NT2/D1 (cell line): ENCODE data around the gene PLS3.

Experiments used
- DNase-seq: peaks from one replicate; pipeline ENCODE4 v3.0.0-alpha.2; 2011; ENCODE audit warnings: low read depth, low spot score
- H3K27me3 ChIP-seq: 2 replicates; pipeline ENCODE4 v1.6.0; 2011; ENCODE audit warnings: mild to moderate bottlenecking; ENCODE audit not compliant: insufficient read length, insufficient read depth
- H3K36me3 ChIP-seq: 2 replicates; pipeline ENCODE4 v1.6.1; 2011; ENCODE audit warnings: mild to moderate bottlenecking, low read length, mixed read lengths; ENCODE audit not compliant: insufficient read depth, insufficient read length
- H3K4me1 ChIP-seq: 2 replicates; pipeline ENCODE4 v1.5.1; 2011; ENCODE audit not compliant: insufficient read depth, insufficient read length
- H3K4me3 ChIP-seq: 2 replicates; pipeline ENCODE4 v1.5.1; 2011; ENCODE audit warnings: low read depth; ENCODE audit not compliant: insufficient read length
- H3K9ac ChIP-seq: 2 replicates; pipeline ENCODE4 v1.6.0; 2011; ENCODE audit warnings: low read depth; ENCODE audit not compliant: insufficient read length
- H3K9me3 ChIP-seq: 2 replicates; pipeline ENCODE4 v1.5.1; 2011; ENCODE audit warnings: mild to moderate bottlenecking, low read length; ENCODE audit not compliant: insufficient read depth
- SUZ12 ChIP-seq: IDR thresholded peaks from 2 replicates; pipeline ENCODE4 v1.6.1; 2011; ENCODE audit not compliant: insufficient read length, insufficient read depth; ENCODE audit errors: extremely low read depth
- YY1 ChIP-seq: IDR thresholded peaks from 2 replicates; pipeline ENCODE4 v1.6.1; 2011; ENCODE audit not compliant: insufficient read length, insufficient read depth
- ZNF274 ChIP-seq: IDR thresholded peaks from 2 replicates; pipeline ENCODE4 v1.6.1; 2011; ENCODE audit warnings: mild to moderate bottlenecking, low read depth, low read length

The PLS3 gene

GRCh38 chrX:115694028-115694427 lies 133.1 kb downstream of the PLS3 start:
- TF ChIP-seq YY1 (no peak), ZNF274 (no peak), SUZ12 (no peak)
- H3K9me3 ChIP-seq = no peaks in the 10 kb centered on the region
- no peaks in the 10 kb centered on the region for H3K27me3 ChIP-seq
- H3K36me3 ChIP-seq = no peaks in the 10 kb centered on the region
- H3K4me3 ChIP-seq = no peak overlapping the region
- H3K4me1 ChIP-seq = peaks cover 2% of the 10 kb centered on the region
- DNase-seq = no peak
- no peak overlapping the region for H3K9ac ChIP-seq

- H3K9ac ChIP-seq = no peak overlapping the region
Measured at GRCh38 chrX:115696039-115696438, 135.1 kb downstream of the PLS3 start.

DNA sequence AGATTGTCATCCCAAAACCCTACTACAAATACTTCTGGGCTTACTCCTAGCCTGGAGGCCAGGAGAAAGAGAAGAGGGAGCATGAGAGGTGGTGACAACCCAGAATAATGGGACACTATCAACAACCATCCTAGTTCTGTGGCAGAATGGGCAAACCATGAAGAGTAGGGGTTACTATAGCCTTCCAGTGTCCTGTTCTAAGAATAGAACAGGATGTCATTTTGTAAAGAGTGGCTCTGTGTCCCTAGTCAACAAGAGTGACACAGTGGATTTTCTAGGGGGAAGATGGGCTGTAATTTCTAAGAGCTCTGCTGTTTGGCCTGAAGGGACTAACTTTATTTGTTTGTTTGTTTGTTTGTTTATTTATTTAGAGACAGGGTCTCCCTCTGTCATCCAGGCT lies 136.0 kb downstream of the PLS3 start:
- H3K4me3 ChIP-seq = no peak overlapping the region
- no peak overlapping the region for H3K9ac ChIP-seq
- no peak for DNase-seq
- no peaks in the 10 kb centered on the region for H3K9me3 ChIP-seq
- no peaks in the 10 kb centered on the region for H3K36me3 ChIP-seq
- TF ChIP-seq ZNF274 = no peak
- no peak for TF ChIP-seq SUZ12
- TF ChIP-seq YY1 = no peak
- H3K4me1 ChIP-seq = peaks cover 2% of the 10 kb centered on the region
- no peaks in the 10 kb centered on the region for H3K27me3 ChIP-seq

More at GRCh38 chrX:115696039-115696438, 135.1 kb downstream of the PLS3 start:
- H3K36me3 ChIP-seq = no peaks in the 10 kb centered on the region
- H3K4me1 ChIP-seq = peaks cover 2% of the 10 kb centered on the region
- H3K4me3 ChIP-seq = no peak overlapping the region
- no peaks in the 10 kb centered on the region for H3K27me3 ChIP-seq
- TF ChIP-seq ZNF274 (no peak), SUZ12 (no peak), YY1 (no peak)
- no peaks in the 10 kb centered on the region for H3K9me3 ChIP-seq
- DNase-seq = no peak

DNA sequence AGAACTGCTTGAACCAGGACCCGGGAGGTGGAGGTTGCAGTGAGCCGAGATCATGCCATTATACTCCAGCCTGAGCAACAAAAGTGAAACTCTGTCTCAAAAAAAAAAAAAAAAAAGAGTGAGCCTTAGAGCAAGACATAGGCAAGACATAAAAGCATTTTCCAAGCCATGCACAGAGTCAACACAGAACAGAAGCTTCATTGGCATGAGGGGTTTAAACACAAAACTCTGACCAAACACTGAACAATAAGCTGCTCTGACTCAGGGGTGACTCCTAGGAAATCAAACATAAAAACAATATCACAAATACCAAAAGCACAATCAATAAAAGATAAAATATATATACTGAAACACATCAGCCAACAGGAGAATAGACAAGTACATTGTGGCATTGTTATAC lies 136.8 kb downstream of the PLS3 start:
- no peak for DNase-seq

More for the DNA sequence above, 136.8 kb downstream of the PLS3 start:
- Histone ChIP-seq H3K9me3 (no peaks in the 10 kb centered on the region), H3K36me3 (no peaks in the 10 kb centered on the region), H3K4me1 (peaks cover 2% of the 10 kb centered on the region), H3K4me3 (no peak overlapping the region), H3K9ac (no peak overlapping the region), H3K27me3 (no peaks in the 10 kb centered on the region)
- TF ChIP-seq YY1 (no peak), ZNF274 (no peak), SUZ12 (no peak)
